Uterus (tissue), 2 donors: ENCODE results near the gene RAB15.

ENCODE experiments used
- POLR2A ChIP-seq, 2 donors: fragments of 450-650 bp; IDR thresholded peaks; one replicate each; pipeline ENCODE4 v1.6.1; 2016; ENCODE audit warnings: antibody characterized with exemption in 2 of 2, mild to moderate bottlenecking in 1 of 2, moderate library complexity in 1 of 2
- TF ChIP-seq, protein P1 (sequence below), 4 experiments: fragments of 200-600 bp in 2 of 4; fragments of 450-650 bp in 2 of 4; sonication (generic) in 2 of 4; IDR thresholded peaks; one replicate each; pipeline ENCODE4 v1.5.1; 2016 to 2019; ENCODE audit warnings: antibody characterized with exemption in 4 of 4, mild to moderate bottlenecking in 2 of 4, moderate library complexity in 1 of 4

DNA sequence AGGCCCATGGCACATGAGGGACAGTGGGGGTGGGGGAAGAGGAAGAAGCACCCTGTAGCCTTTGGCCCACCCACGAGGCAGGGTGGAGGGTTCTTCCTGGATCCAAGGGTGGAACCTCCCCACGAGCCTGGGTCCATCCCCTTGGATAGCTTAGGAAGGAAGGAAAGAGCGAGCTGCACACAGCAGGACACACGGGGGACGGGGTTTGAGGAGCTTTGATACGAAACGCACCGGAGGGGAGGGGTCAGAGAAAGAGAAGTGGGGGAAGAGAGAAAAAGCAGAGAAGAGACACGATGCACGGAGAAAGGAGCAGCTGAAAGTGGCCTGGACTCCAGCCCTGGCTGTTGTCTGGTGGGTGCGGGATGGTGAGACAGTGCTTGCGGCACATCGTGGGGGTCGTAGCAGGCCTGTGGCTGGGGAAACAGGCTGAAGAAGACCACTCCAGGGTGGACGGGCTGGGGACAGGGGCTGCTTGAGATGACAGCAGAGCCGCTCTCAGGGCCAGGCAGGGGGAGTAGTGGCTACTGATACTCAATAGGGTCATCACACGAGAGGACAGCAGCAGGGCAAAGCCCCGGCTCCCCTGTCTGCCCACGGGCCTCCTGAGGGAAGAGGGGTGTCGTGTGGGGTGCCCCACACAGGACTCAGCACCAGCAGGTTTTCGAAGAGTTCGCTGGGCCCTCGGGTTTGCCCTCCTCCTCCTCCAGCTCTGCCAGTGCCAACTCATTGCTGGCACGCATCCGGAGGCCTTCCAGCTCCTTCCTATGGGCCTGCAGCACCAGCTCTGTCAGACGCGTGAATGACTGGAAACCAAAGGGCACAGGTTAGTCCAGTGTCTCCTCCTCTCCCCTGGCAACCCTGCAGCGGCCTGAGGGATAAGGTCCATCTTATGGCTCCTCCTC lies 24.2 kb downstream of the RAB15 start:
- TF ChIP-seq, protein P1, sequence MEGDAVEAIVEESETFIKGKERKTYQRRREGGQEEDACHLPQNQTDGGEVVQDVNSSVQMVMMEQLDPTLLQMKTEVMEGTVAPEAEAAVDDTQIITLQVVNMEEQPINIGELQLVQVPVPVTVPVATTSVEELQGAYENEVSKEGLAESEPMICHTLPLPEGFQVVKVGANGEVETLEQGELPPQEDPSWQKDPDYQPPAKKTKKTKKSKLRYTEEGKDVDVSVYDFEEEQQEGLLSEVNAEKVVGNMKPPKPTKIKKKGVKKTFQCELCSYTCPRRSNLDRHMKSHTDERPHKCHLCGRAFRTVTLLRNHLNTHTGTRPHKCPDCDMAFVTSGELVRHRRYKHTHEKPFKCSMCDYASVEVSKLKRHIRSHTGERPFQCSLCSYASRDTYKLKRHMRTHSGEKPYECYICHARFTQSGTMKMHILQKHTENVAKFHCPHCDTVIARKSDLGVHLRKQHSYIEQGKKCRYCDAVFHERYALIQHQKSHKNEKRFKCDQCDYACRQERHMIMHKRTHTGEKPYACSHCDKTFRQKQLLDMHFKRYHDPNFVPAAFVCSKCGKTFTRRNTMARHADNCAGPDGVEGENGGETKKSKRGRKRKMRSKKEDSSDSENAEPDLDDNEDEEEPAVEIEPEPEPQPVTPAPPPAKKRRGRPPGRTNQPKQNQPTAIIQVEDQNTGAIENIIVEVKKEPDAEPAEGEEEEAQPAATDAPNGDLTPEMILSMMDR (IDR thresholded peaks at IDR 0.05) = no peak
- no peak for TF ChIP-seq POLR2A (IDR thresholded peaks at IDR 0.05)
